KOPT-K1 (cell line): ENCODE data around the gene ANO1.

Experiments
- H3K27ac ChIP-seq: fragments of 200-600 bp; sonication (generic); 2 replicates; pipeline ENCODE4 v1.5.1; 2016; ENCODE audit warnings: antibody characterized with exemption, mild to moderate bottlenecking, low read depth, low read length; ENCODE audit not compliant: poor library complexity, severe bottlenecking
- H3K36me3 ChIP-seq: fragments of 200-600 bp; sonication (generic); 2 replicates; pipeline ENCODE4 v1.5.1; 2017; ENCODE audit warnings: antibody characterized with exemption, mild to moderate bottlenecking, low read length, moderate library complexity; ENCODE audit not compliant: insufficient read depth
- H3K9me3 ChIP-seq: fragments of 200-600 bp; sonication (generic); 2 replicates; pipeline ENCODE4 v1.5.1; 2017; ENCODE audit warnings: antibody characterized with exemption, low read length, mild to moderate bottlenecking; ENCODE audit not compliant: insufficient read depth, poor library complexity, severe bottlenecking

ANO1 gene

DNA sequence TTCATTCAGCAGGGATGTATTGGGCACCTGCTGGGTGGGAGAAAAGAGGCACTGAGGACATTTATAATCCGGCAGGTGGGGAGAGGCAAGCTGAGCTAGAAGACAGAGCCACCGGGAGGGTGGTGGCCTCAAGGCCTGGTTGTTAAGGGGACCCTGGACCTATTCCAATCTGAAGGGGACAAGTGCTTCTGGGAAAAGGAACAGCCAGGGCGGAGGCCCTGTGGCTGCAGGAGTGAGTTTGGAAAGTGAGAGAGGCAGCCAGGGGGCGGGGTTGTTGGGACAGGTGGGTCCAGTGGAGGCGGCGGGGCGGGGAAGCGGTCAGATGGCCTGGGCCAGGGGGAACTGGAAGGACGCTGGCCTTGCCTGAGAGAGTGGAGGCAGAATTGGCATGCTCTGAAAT is 29.1 kb downstream of the ANO1 start:
- no peaks in the 10 kb centered on the region for H3K36me3 ChIP-seq
- H3K9me3 ChIP-seq = no peaks in the 10 kb centered on the region
- H3K27ac ChIP-seq = no peak overlapping the region

GRCh38 chr11:70107756-70108155 is 29.6 kb downstream of the ANO1 start:
- Histone ChIP-seq H3K36me3 (no peaks in the 10 kb centered on the region), H3K9me3 (no peaks in the 10 kb centered on the region), H3K27ac (no peak overlapping the region)

DNA sequence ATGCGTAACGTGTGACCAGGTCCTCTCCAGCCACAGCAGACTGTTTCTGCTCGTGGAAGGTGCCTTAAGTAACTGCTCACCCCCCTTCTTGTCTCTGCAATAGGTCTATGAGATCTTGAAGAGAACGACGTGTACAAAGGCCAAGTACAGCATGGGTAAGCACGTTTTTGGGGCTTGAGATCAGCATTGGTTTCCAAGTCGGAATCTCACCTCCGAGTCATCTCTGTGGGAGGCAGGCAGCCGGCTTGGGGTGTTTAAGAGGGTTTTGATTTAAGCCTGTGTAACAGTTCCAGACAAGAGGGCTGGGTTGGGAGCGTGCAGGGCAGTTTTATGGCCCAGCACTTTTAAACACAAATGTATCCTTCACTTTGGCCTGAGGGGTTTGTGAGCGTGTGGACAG is 30.1 kb downstream of the ANO1 start:
- Histone ChIP-seq H3K36me3 (no peaks in the 10 kb centered on the region), H3K27ac (no peak overlapping the region), H3K9me3 (no peaks in the 10 kb centered on the region)

- Histone ChIP-seq H3K27ac (no peak overlapping the region), H3K36me3 (no peaks in the 10 kb centered on the region), H3K9me3 (no peaks in the 10 kb centered on the region)
Observed at GRCh38 chr11:70109006-70109405, 30.9 kb downstream of the ANO1 start.

- Histone ChIP-seq H3K9me3 (no peaks in the 10 kb centered on the region), H3K36me3 (no peaks in the 10 kb centered on the region)
Observed at GRCh38 chr11:70109903-70110302, 31.8 kb downstream of the ANO1 start.

GRCh38 chr11:70110538-70111055 is 32.5 kb downstream of the ANO1 start:
- no peak overlapping the region for H3K27ac ChIP-seq
- H3K9me3 ChIP-seq = no peaks in the 10 kb centered on the region
- no peaks in the 10 kb centered on the region for H3K36me3 ChIP-seq

More at GRCh38 chr11:70109903-70110302, 31.8 kb downstream of the ANO1 start:
- H3K27ac ChIP-seq = no peak overlapping the region

GRCh38 chr11:70111269-70112016 is 33.3 kb downstream of the ANO1 start:
- no peaks in the 10 kb centered on the region for H3K9me3 ChIP-seq
- H3K36me3 ChIP-seq = no peaks in the 10 kb centered on the region
- H3K27ac ChIP-seq = no peak overlapping the region

DNA sequence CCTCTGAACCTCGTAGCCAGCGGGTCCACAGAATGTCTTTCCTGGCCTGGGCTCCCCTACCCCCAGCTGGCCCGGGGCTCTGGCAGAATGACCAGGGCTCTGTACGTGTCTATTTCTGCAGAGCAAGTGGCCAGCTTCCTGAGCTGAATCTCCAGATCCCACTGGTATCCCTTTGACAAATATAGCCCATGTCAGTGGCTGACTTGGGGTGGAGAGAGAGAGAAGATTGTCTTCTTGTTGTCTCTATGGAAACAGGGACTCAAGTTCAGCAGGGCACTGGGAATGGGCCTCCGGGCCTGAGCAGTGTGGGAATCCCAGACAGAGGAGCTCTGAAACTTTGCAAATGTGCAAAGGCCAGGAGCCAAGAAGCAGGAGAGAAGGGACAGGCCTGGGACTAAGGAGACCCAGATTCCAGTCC is 33.9 kb downstream of the ANO1 start:
- Histone ChIP-seq H3K27ac (no peak overlapping the region), H3K36me3 (no peaks in the 10 kb centered on the region), H3K9me3 (no peaks in the 10 kb centered on the region)

DNA sequence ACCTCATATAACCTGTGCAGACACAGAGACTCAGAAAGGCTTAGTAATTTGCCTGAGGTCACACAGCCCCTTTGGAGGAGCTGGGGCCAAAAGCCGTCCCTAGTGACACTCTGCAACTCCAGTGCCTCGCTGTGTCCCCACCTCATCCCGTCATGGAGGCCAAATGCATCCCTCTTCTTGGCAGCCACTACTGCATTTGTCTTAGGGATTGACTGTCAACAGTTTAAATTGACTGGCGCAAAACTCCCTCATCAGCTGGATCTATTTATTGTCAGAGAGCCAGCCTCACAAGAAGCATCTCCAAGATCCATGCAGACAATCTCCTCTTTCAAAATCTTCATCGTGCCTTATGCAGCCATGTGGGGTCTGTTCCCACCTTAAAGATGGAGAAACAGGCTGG is 35.7 kb downstream of the ANO1 start:
- H3K36me3 ChIP-seq = no peaks in the 10 kb centered on the region
- no peaks in the 10 kb centered on the region for H3K9me3 ChIP-seq
- H3K27ac ChIP-seq = no peak overlapping the region

DNA sequence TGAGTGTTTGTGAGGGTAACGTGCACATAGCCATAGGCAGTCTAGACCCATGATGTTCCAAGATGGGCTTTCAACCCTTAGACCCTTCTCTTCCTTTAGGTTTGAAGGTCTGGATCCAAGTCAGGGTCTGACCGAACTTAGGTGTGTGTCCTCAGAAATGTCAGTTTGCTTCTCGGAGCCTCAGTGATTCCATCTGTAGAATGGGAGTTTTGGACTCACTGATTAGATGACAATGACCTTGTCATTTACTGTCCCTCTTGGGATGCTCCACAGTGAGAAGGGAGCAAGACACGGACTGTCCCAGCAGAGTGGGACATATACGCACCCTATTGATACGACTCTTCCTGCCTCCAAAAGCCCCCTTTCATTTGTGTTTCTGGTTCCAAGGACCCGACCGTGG is 37.7 kb downstream of the ANO1 start:
- H3K9me3 ChIP-seq = no peaks in the 10 kb centered on the region
- no peaks in the 10 kb centered on the region for H3K36me3 ChIP-seq
- H3K27ac ChIP-seq = no peak overlapping the region

- no peak overlapping the region for H3K27ac ChIP-seq
- no peaks in the 10 kb centered on the region for H3K9me3 ChIP-seq
- no peaks in the 10 kb centered on the region for H3K36me3 ChIP-seq
Observed at GRCh38 chr11:70116386-70117065, 38.4 kb downstream of the ANO1 start.

GRCh38 chr11:70117567-70118145 is 39.5 kb downstream of the ANO1 start:
- Histone ChIP-seq H3K36me3 (no peaks in the 10 kb centered on the region), H3K27ac (no peak overlapping the region), H3K9me3 (no peaks in the 10 kb centered on the region)

- H3K27ac ChIP-seq = no peak overlapping the region
- H3K36me3 ChIP-seq = no peaks in the 10 kb centered on the region
- no peaks in the 10 kb centered on the region for H3K9me3 ChIP-seq
Observed at GRCh38 chr11:70118642-70119041, 40.5 kb downstream of the ANO1 start.

DNA sequence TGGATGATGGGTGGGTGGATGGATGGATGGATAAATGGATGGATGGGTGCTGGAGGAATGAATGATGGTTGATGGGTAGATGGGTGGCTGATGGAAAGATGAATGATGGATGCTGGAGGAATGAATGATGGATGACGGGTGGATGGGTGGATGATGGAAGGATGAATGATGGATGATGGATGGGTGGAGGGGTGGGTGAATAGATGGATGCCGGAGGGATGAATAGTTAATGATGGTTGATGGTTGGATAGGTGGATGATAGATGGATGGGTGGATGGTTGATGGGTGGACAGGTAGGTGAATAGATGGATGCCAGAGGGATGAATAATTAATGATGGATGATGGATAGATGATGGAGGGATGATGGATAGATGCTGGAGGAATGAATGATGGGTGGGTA is 41.4 kb downstream of the ANO1 start:
- no peak overlapping the region for H3K27ac ChIP-seq
- no peaks in the 10 kb centered on the region for H3K36me3 ChIP-seq
- no peaks in the 10 kb centered on the region for H3K9me3 ChIP-seq

GRCh38 chr11:70120674-70121073 is 42.6 kb downstream of the ANO1 start:
- H3K9me3 ChIP-seq = no peaks in the 10 kb centered on the region
- no peak overlapping the region for H3K27ac ChIP-seq
- H3K36me3 ChIP-seq = no peaks in the 10 kb centered on the region
